GM19193 (cell line): ENCODE data around the gene SURF4.

ENCODE experiments used
- POLR2A ChIP-seq: IDR thresholded peaks from 4 replicates; pipeline ENCODE4 v1.6.1; 2011; ENCODE audit not compliant: insufficient read depth, insufficient read length; ENCODE audit errors: extremely low read depth

SURF4 gene

DNA sequence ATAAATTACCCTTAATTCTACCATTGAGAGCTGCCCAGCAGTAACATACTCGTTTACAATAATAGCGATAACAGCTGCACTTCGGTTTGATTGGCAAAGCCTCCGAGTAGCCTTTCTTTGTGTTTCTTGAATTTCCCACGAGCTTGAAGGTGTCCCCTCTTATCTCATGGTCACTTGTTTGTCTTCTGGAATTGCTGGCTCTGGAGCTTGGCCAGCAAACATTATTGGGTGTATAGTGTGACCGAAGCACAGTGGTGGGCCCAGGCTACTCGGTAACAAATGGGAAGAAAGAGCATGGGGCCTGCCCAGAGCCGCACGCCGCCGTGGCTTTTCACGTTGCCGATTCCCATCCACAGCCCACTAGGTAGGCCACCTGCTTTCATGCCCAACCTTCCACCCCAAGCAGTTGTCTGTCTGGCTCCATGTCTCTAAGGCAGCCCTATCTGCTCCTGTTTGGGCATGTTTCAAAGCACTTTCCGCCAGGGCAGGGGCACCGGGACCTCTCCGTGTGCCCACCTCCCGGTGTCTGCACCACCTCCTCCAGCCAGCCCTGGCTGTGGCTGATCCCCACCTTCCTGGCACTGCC, 9.0 kb upstream of the SURF4 start:
- TF ChIP-seq POLR2A = no peak

DNA sequence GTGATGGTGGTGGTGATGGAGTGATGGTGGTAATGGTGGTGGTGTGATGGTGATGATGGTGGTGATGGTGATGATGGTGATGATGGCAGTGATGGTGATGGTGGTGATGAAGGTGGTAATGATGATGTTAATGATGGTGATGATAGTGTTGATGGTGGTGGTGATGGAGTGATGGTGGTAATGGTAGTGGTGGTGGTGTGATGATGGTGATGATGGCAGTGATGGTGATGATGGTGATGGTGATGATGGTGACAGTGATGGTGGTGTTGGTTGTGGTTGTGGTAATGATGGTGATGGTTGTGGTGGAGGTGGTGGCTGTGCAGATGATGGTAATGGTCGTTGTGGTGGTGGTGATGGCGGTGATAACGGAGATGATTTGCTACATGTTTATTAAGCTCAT, 7.6 kb upstream of the SURF4 start:
- no peak for TF ChIP-seq POLR2A

DNA sequence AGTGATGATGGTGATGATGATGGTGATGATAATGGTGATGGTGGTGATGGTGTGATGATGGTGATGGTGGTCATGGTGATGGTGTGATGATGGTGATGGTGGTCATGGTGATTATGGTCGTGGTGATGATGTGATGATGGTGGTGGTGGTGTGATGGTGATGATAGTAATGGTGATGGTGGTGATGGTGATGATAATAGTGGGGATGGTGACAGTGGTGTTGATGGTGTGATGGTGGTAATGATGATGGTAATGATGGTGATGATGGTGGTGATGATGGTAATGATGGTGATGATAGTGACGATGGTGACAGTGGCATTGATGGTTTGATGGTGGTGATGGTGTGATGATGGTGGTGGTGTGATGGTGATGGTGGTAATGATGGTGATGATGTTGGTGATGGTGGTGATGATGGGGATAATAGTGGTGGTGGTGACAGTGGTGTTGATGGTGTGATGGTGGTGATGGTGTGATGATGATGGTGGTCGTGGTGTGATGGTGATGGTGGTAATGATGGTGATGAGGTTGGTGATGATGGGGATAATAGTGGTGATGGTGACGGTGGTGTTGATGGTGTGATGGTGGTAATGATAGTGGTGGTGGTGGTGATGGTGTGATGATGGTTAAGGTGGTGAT, 6.8 kb upstream of the SURF4 start:
- TF ChIP-seq POLR2A = no peak

DNA sequence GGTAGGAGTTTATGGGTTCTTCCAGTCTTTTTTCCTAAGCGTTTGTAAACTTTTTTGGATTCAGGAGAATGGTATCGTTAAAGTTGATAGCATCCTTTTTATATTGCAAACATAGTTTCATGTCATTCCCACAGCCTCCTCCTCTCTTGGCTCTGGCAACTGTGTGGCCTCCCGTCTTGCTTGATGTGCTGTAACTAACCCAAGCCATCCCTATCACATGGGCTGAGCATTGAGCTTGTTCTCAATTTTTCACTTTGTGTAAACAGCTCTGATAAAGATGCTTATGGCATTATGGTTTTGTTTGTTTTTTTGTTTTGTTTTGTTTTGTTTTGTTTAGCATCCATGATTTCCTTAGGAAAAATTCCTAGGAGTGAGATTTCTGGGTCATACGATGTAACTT, 4.9 kb upstream of the SURF4 start:
- no peak for TF ChIP-seq POLR2A

DNA sequence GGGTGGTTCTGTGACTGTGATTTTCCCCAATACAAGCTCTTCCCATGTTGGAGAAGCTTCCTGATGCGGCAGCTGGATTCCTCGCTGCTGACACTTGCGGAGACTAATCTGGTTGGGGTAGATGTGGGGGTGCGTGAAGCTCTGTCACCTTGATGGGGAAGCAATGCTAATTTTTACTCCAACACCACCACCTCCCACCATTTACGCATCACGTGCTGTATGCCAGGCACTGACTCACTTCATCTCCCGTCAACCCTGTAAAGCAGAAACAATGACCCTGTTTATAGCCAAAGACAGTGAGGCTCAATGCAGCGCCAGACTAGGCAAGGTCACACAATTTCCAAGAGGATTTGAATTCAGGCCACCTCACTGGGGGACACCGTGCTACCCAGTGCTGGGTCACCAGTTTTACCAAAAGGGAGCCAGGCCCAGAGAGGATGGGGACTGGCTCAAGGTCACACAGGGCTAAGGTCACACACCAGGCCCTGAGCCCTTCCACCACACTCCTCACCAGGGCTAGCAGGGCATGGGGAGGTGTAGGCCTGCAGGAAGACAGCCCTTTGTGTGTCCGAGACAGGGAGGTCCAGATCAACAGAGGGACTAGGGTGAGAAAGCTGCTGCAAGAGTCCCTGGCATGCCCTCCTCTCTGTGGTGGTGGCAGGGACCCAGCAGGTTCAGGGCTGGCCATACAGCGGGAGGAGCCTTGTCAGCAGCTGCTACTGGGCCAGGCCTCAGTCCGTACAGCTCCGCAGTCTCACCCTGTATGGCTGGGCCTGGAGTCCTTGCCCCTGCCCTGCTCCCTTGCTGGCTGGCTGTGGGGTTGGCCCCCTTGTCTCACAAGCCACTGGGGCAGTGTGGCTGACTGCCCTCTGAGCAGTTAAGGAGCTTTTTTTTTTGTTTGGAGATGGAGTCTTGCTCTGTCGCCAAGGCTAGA, 3.6 kb upstream of the SURF4 start:
- TF ChIP-seq POLR2A = no peak

DNA sequence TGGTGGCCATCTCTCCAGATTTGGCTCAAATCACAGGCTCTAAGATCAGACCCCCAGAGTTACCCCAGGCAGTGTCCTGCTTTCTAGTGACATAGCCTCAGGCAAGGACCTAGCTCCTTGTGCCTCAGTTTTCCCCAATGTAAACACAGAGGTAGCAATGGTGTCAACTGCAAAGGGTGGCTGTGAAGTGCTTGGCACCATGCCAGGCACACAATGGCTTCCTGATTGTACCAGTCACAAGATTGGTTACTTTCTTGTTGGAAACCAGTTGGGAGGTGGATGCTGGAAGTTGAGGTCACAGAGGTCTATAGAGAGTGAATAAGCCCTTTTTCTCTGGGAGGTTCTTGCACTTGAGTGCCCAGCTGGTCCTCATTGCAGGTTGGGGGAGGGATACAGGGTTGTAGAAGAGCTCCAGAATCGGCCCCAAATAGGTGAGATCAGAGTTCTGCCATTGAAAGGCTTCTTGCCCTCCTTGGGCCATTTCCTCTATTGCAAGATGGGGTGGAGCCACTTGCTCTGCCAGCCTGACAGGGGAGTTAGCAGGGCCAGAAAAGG, 2.6 kb upstream of the SURF4 start:
- no peak for TF ChIP-seq POLR2A

DNA sequence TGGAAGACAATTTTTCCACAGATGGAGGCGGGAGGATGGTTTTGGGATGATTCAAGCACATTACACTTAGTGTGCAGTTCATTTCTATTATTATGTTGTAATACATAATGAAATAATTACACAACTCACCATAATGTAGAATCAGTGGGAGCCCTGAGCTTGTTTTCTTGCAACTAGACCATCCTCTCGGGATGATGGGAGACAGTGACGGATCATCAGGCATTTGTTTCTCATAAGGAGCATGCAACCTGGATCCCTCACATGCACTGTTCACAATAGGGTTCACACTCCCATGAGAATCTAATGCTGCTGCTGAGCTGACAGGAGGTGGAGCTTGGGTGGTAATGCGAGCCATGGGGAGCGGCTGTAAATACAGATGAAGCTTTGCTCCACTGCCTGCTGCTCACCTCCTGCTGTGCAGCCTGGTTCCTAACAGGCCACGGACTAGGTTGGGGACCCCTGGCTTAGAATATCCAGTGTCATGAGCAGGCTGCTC, 1.9 kb upstream of the SURF4 start:
- no peak for TF ChIP-seq POLR2A

DNA sequence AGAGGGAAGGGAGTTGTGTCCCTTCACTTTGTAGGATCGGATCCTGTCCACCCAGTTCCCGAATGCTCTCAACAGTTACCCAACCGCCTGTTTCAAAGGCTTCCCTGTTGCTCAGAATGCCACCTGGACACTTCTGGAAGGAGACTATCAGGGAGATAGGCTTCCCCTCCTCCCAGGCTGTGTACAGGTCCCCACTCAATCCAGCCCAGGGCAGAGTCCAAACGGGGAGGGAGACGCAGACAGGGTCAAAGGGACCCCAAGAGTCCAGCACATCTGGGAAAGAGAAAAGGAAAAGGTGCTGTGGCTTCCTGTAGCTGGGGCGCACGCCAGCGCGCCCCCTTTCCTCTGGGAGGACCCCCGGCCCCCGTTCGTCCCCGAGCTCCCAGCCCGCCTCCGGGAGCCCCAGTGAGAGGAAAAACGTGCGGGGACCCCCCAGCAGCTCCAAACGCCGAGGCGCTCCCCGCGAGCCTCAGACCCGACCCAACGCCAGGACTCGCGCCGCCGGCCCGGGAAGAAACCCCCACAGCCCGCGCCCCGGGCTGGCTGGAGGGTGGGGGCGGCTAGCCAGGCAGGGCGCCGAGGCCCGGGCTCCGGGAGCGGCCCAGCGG, 640 bp downstream of the SURF4 start:
- TF ChIP-seq POLR2A = no peak

DNA sequence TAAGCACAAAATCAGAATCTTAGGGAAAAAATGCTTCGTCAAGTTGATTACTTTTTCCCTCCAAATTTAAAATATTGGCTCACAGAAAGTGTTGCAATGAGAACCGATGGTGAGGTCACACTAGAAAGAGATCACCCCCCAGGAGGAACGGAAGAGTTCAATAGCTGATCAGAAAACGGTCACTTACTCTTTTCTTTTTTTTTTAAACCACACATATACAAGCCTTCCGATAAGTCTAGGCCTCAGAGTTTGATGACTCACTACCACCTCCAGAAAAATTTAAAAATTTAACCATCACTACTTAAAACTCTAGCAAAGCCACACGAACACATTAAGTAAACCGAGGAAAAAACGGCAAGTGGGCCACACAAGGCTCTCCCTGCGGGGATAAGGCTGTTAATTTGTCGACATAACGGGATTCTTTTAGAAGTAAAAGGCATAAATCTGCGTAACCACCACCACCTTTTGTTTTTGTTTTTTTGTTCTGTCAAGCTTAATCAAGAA, 1.2 kb downstream of the SURF4 start:
- TF ChIP-seq POLR2A = no peak

DNA sequence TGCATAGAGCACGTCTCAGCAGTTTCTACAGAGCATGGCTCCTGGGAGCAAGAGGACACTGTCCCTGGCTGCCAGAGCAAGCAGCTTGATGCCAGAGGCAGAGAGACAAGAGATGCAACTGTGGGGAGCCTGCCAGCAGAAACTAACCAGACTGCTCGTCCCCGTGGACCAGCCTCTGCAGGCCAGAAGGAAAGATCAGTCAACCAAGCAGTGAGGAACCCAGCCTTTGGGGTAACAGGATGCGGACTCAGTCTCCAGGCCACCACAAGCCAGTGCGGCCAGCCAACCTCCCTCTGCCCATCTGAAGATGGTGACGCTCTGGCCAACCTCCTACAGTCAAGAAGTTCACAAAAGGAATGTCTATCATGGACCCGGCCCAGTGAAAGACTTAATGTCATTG, 3.7 kb downstream of the SURF4 start:
- no peak for TF ChIP-seq POLR2A

DNA sequence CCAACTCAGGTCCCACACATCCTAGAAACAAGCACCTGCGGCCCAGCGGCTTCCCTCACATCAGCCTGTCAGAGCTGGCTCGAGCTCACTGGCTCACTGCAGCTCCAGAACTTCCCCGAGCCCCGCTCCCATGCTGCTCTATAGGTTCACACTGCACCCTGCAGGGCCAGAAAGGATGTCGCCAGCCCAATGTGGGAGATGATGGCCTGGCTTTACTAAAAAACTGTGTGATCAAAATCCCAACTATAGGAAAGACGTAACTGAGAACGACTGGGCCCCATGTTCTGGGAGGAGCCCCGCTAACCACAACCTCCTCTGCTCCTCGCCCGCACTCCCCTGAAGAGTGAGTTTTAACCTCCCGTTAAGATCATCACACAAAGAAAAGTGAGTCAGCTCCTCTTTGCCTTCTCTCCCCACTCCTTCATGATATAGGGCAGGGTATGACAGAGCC, 4.6 kb downstream of the SURF4 start:
- no peak for TF ChIP-seq POLR2A

DNA sequence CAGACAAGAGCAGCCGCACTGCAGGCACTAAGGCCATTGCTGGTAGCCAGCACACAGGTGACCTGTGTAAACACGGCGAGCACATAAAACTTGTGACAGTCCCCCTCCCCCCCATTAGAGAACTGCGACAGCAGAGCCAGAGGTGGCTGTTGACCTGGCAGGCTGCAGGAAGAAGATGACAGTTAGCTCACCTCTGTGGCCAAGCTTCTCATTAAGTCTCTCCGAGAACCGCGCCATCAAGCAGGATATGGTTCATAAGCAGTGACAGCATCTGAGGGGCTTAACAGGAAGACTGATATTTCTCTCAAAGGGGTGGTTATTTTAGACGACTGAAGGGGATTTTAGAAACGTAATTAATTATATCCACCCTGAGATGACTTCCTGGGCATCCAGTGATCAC, 5.2 kb downstream of the SURF4 start:
- no peak for TF ChIP-seq POLR2A

DNA sequence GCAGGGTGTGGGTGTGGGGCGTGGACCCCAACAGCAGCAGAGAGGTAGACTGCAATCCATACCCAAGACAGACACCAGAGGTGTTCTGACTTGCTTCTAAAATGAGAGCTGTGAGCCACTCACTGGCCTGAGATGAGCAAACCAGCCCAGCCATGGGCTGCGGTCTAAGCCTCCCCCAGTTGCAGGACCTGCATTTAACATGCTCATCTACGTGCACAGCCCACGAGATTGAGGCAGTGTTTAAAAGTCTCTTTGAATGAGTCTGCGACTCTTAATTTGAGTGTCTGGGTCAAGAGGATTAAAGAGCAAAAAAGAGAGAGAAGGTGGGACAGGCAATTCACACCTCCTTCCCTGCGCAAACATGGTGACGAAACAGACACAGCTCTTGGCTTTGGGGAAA, 5.9 kb downstream of the SURF4 start:
- no peak for TF ChIP-seq POLR2A

DNA sequence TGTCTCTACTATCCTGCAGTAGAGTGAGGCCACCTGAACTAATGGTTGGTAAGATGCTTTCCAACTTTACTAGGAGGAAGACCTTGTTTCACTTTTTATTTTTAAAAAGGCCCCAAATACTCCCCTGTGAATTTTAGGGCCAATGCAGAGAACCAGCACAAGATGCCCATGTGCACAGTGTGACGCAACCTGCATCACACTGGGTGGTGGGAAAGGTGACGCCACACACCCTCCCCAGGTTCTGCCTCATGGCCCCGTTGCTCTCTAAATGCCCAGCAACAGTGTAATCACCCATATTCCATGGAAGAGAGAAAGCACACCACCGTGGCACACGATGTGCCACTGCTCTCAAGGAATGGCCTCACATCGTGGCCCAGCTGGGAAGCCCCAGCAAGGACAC, 6.4 kb downstream of the SURF4 start:
- TF ChIP-seq POLR2A = no peak
